ENCODE measurements around the gene EDN1.

DNA sequence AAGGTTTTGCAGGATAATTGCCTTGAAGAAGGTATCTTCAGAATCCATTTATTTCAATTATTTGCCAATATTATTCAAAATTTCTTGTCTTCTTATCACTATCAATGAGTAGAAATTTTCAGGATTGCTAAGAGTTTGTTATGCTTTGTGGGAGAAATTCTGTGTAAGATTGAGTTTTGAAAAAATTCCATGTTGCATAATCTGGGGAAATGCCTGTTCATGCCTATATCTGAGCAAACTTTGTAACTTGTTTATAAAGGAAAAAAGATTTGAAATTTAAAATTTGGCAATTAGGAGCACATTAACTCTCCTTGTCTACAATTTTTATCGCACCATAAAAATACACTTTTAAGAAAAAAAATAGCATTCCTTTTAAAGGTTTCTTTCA, 39.8 kb upstream of the EDN1 start:
- TF ChIP-seq, protein P1, sequence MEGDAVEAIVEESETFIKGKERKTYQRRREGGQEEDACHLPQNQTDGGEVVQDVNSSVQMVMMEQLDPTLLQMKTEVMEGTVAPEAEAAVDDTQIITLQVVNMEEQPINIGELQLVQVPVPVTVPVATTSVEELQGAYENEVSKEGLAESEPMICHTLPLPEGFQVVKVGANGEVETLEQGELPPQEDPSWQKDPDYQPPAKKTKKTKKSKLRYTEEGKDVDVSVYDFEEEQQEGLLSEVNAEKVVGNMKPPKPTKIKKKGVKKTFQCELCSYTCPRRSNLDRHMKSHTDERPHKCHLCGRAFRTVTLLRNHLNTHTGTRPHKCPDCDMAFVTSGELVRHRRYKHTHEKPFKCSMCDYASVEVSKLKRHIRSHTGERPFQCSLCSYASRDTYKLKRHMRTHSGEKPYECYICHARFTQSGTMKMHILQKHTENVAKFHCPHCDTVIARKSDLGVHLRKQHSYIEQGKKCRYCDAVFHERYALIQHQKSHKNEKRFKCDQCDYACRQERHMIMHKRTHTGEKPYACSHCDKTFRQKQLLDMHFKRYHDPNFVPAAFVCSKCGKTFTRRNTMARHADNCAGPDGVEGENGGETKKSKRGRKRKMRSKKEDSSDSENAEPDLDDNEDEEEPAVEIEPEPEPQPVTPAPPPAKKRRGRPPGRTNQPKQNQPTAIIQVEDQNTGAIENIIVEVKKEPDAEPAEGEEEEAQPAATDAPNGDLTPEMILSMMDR (conservative IDR thresholded peaks at IDR 0.05): no peak
- TF ChIP-seq ZFX (IDR thresholded peaks at IDR 0.05): no peak

Data from C4-2B (cell line).